22Rv1 (cell line): ENCODE results near the gene TMEM165.

Experiments
- ZFX ChIP-seq: fragments of 450-650 bp; IDR thresholded peaks from 2 replicates; pipeline ENCODE4 v1.6.1; 2017; ENCODE audit warnings: antibody characterized with exemption, borderline replicate concordance
- TF ChIP-seq, protein P1 (sequence below): fragments of 450-650 bp; IDR thresholded peaks from 2 replicates; pipeline ENCODE4 v1.5.1; 2017; ENCODE audit warnings: mild to moderate bottlenecking

DNA sequence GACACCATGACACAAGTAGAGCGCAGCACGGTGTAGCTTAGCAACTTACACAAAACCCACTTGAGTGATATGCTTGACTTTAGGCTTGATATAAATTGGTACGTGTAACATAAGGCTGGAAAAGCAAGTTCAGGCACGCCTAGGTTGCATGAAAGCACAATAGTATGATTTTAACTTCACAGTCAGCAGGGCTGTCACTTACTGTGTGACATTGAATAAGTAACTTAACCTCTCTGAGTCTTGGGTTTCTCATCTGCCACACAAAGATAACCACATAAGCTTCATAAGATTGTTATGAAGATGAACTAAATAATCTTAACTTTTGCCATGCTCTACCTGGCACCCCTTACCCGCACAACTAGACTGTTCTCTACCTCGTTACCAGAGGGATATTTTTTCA, 40.2 kb upstream of the TMEM165 start:
- TF ChIP-seq, protein P1, sequence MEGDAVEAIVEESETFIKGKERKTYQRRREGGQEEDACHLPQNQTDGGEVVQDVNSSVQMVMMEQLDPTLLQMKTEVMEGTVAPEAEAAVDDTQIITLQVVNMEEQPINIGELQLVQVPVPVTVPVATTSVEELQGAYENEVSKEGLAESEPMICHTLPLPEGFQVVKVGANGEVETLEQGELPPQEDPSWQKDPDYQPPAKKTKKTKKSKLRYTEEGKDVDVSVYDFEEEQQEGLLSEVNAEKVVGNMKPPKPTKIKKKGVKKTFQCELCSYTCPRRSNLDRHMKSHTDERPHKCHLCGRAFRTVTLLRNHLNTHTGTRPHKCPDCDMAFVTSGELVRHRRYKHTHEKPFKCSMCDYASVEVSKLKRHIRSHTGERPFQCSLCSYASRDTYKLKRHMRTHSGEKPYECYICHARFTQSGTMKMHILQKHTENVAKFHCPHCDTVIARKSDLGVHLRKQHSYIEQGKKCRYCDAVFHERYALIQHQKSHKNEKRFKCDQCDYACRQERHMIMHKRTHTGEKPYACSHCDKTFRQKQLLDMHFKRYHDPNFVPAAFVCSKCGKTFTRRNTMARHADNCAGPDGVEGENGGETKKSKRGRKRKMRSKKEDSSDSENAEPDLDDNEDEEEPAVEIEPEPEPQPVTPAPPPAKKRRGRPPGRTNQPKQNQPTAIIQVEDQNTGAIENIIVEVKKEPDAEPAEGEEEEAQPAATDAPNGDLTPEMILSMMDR = no peak
- TF ChIP-seq ZFX = no peak
